T-helper 1 cell treated with Interleukin-12 subunit alpha and Interleukin-12 subunit beta and Interleukin-4 antibody, amounts not matched to agents 30 μg/mL and 1 μg/mL, for 36 hours (primary cell): ENCODE data around the gene AKAP7.

Experiments
- H3K27ac Mint-ChIP-seq: one replicate; pipeline ENCODE4 v1.8.0; 2021; ENCODE audit warnings: mild to moderate bottlenecking, mixed read lengths
- H3K27me3 Mint-ChIP-seq: one replicate; pipeline ENCODE4 v1.8.0; 2021; ENCODE audit warnings: low read depth, mixed read lengths
- H3K36me3 Mint-ChIP-seq: one replicate; pipeline ENCODE4 v1.8.0; 2021; ENCODE audit warnings: low read depth, mixed read lengths
- H3K4me1 Mint-ChIP-seq: one replicate; pipeline ENCODE4 v1.8.0; 2021; ENCODE audit warnings: low read depth, mixed read lengths
- H3K4me3 Mint-ChIP-seq: one replicate; pipeline ENCODE4 v1.8.0; 2021; ENCODE audit warnings: mild to moderate bottlenecking, moderate library complexity, mixed read lengths
- H3K9me3 Mint-ChIP-seq: one replicate; pipeline ENCODE4 v1.8.0; 2021; ENCODE audit warnings: mixed read lengths

AKAP7 gene

GRCh38 chr6:131205481-131206244 lies 70.4 kb downstream of the AKAP7 start:
- H3K27me3 Mint-ChIP-seq = no peaks in the 10 kb centered on the region
- H3K4me1 Mint-ChIP-seq = peaks cover 21% of the 10 kb centered on the region
- H3K36me3 Mint-ChIP-seq = peaks cover 11% of the 10 kb centered on the region
- H3K9me3 Mint-ChIP-seq = no peaks in the 10 kb centered on the region
- H3K4me3 Mint-ChIP-seq = no peak overlapping the region
- no peak overlapping the region for H3K27ac Mint-ChIP-seq

GRCh38 chr6:131206463-131207251 lies 71.4 kb downstream of the AKAP7 start:
- Mint-ChIP-seq H3K36me3 (peaks cover 10% of the 10 kb centered on the region), H3K27ac (no peak overlapping the region), H3K4me3 (no peak overlapping the region), H3K4me1 (peaks cover 19% of the 10 kb centered on the region), H3K27me3 (no peaks in the 10 kb centered on the region), H3K9me3 (no peaks in the 10 kb centered on the region)

GRCh38 chr6:131208787-131209186 lies 73.5 kb downstream of the AKAP7 start:
- H3K4me1 Mint-ChIP-seq = peaks cover 17% of the 10 kb centered on the region
- H3K9me3 Mint-ChIP-seq = no peaks in the 10 kb centered on the region
- no peaks in the 10 kb centered on the region for H3K27me3 Mint-ChIP-seq
- H3K4me3 Mint-ChIP-seq = no peak overlapping the region
- no peak overlapping the region for H3K27ac Mint-ChIP-seq
- peaks cover 6% of the 10 kb centered on the region for H3K36me3 Mint-ChIP-seq

- Mint-ChIP-seq H3K36me3 (peaks cover 6% of the 10 kb centered on the region), H3K27me3 (no peaks in the 10 kb centered on the region), H3K27ac (peak overlapping the region; percentile 11), H3K4me1 (peaks cover 18% of the 10 kb centered on the region), H3K4me3 (no peak overlapping the region), H3K9me3 (no peaks in the 10 kb centered on the region)
Measured at GRCh38 chr6:131210469-131210868, 75.2 kb downstream of the AKAP7 start.

GRCh38 chr6:131212024-131212423 lies 76.8 kb downstream of the AKAP7 start:
- peaks cover 14% of the 10 kb centered on the region for H3K4me1 Mint-ChIP-seq

GRCh38 chr6:131212913-131213312 lies 77.6 kb downstream of the AKAP7 start:
- H3K4me1 Mint-ChIP-seq = peaks cover 14% of the 10 kb centered on the region

More at GRCh38 chr6:131212024-131212423, 76.8 kb downstream of the AKAP7 start:
- no peak overlapping the region for H3K4me3 Mint-ChIP-seq
- H3K9me3 Mint-ChIP-seq = no peaks in the 10 kb centered on the region
- H3K36me3 Mint-ChIP-seq = peaks cover 4% of the 10 kb centered on the region
- no peak overlapping the region for H3K27ac Mint-ChIP-seq
- H3K27me3 Mint-ChIP-seq = no peaks in the 10 kb centered on the region

GRCh38 chr6:131213501-131213990 lies 78.3 kb downstream of the AKAP7 start:
- Mint-ChIP-seq H3K27me3 (no peaks in the 10 kb centered on the region), H3K9me3 (no peaks in the 10 kb centered on the region), H3K27ac (no peak overlapping the region), H3K36me3 (peaks cover 4% of the 10 kb centered on the region), H3K4me3 (no peak overlapping the region), H3K4me1 (peaks cover 14% of the 10 kb centered on the region)

More at GRCh38 chr6:131212913-131213312, 77.6 kb downstream of the AKAP7 start:
- peaks cover 4% of the 10 kb centered on the region for H3K36me3 Mint-ChIP-seq
- H3K27ac Mint-ChIP-seq = no peak overlapping the region
- no peak overlapping the region for H3K4me3 Mint-ChIP-seq
- no peaks in the 10 kb centered on the region for H3K27me3 Mint-ChIP-seq
- H3K9me3 Mint-ChIP-seq = no peaks in the 10 kb centered on the region

- no peak overlapping the region for H3K4me3 Mint-ChIP-seq
- no peak overlapping the region for H3K27ac Mint-ChIP-seq
- H3K9me3 Mint-ChIP-seq = no peaks in the 10 kb centered on the region
- H3K4me1 Mint-ChIP-seq = peaks cover 12% of the 10 kb centered on the region
- no peaks in the 10 kb centered on the region for H3K27me3 Mint-ChIP-seq
- peaks cover 2% of the 10 kb centered on the region for H3K36me3 Mint-ChIP-seq
Measured at GRCh38 chr6:131215219-131215618, 80.0 kb downstream of the AKAP7 start.

- Mint-ChIP-seq H3K4me3 (no peak overlapping the region), H3K27ac (no peak overlapping the region), H3K27me3 (no peaks in the 10 kb centered on the region), H3K4me1 (peaks cover 10% of the 10 kb centered on the region), H3K36me3 (peaks cover 3% of the 10 kb centered on the region), H3K9me3 (no peaks in the 10 kb centered on the region)
Measured at GRCh38 chr6:131216246-131216645, 81.0 kb downstream of the AKAP7 start.

- Mint-ChIP-seq H3K27me3 (no peaks in the 10 kb centered on the region), H3K27ac (no peak overlapping the region), H3K4me3 (no peak overlapping the region), H3K9me3 (no peaks in the 10 kb centered on the region), H3K4me1 (peaks cover 6% of the 10 kb centered on the region), H3K36me3 (peaks cover 6% of the 10 kb centered on the region)
Measured at GRCh38 chr6:131222773-131223172, 87.5 kb downstream of the AKAP7 start.

GRCh38 chr6:131223416-131223815 lies 88.1 kb downstream of the AKAP7 start:
- Mint-ChIP-seq H3K36me3 (peaks cover 8% of the 10 kb centered on the region), H3K4me3 (no peak overlapping the region), H3K9me3 (no peaks in the 10 kb centered on the region), H3K4me1 (peaks cover 6% of the 10 kb centered on the region), H3K27me3 (no peaks in the 10 kb centered on the region), H3K27ac (no peak overlapping the region)

- Mint-ChIP-seq H3K36me3 (peaks cover 7% of the 10 kb centered on the region), H3K27me3 (no peaks in the 10 kb centered on the region), H3K27ac (no peak overlapping the region)
Measured at GRCh38 chr6:131225127-131225526, 89.9 kb downstream of the AKAP7 start.

GRCh38 chr6:131225959-131226358 lies 90.7 kb downstream of the AKAP7 start:
- peaks cover 8% of the 10 kb centered on the region for H3K36me3 Mint-ChIP-seq
- H3K27me3 Mint-ChIP-seq = no peaks in the 10 kb centered on the region
- no peak overlapping the region for H3K27ac Mint-ChIP-seq
- H3K9me3 Mint-ChIP-seq = no peaks in the 10 kb centered on the region
- H3K4me3 Mint-ChIP-seq = no peak overlapping the region
- H3K4me1 Mint-ChIP-seq = peaks cover 6% of the 10 kb centered on the region

More at GRCh38 chr6:131225127-131225526, 89.9 kb downstream of the AKAP7 start:
- no peaks in the 10 kb centered on the region for H3K9me3 Mint-ChIP-seq
- peaks cover 6% of the 10 kb centered on the region for H3K4me1 Mint-ChIP-seq
- H3K4me3 Mint-ChIP-seq = no peak overlapping the region

- H3K9me3 Mint-ChIP-seq = no peaks in the 10 kb centered on the region
- peaks cover 8% of the 10 kb centered on the region for H3K36me3 Mint-ChIP-seq
- H3K27me3 Mint-ChIP-seq = no peaks in the 10 kb centered on the region
- H3K4me3 Mint-ChIP-seq = no peak overlapping the region
- H3K4me1 Mint-ChIP-seq = peaks cover 6% of the 10 kb centered on the region
- H3K27ac Mint-ChIP-seq = no peak overlapping the region
Measured at GRCh38 chr6:131226459-131227157, 91.3 kb downstream of the AKAP7 start.
